GM23248 (cell line): Measurements from ENCODE around the gene GRIA3.

Experiments used
- EZH2 ChIP-seq: fragments of 200-600 bp; sonication (generic); IDR thresholded peaks from 2 replicates; pipeline ENCODE4 v1.6.1; 2018; ENCODE audit warnings: antibody characterized with exemption, mild to moderate bottlenecking; ENCODE audit not compliant: insufficient read depth, poor library complexity, severe bottlenecking
- EZH2phosphoT487 ChIP-seq: fragments of 200-600 bp; sonication (generic); IDR thresholded peaks from 2 replicates; pipeline ENCODE4 v1.6.1; 2018; ENCODE audit warnings: antibody characterized with exemption, moderate library complexity, mild to moderate bottlenecking, low read depth; ENCODE audit not compliant: insufficient read depth

DNA sequence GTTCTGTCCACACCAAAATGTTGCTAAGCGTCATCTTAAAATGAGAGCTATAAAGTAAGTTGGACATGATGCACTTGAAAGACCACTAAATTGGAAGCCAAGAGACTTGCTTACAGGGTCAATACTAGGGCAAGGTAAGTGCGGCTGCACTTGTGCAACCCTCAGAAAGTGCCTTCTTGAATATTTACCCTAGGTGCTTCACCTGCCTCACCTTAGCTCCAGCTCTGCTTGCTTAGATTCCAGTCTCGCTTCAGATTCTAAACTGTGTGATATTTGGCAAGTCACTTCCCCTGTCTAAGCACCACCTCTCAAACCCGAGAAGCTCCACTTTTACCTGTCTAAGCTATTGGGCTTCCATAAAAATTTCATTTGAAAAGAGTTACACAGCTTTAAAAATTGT lies 136.5 kb downstream of the GRIA3 start:
- TF ChIP-seq EZH2phosphoT487 = no peak
- no peak for TF ChIP-seq EZH2
